Activated T-helper 17 cell treated with anti-CD3 and anti-CD28 coated beads, Interleukin-2, amount 50 U/mL, for 72 hours (primary cell): ENCODE data around the gene DAB1. TPM values are rescaled to one million over a fixed set of nuclear protein-coding genes. Genes with fewer than 3 reads are reported as not detected.

Source experiments
- ATAC-seq: fragments of 150-1000 bp; cut with Tn5 transposase; replicated peaks from 2 replicates; pipeline ENCODE4 v1.10.0; 2021; ENCODE audit warnings: mild to moderate bottlenecking, moderate library complexity
- H3K27ac Mint-ChIP-seq: one replicate; pipeline ENCODE4 v1.8.0; 2022; ENCODE audit warnings: mixed read lengths
- H3K27me3 Mint-ChIP-seq: one replicate; pipeline ENCODE4 v1.8.0; 2022; ENCODE audit warnings: mixed read lengths
- H3K36me3 Mint-ChIP-seq: one replicate; pipeline ENCODE4 v1.8.0; 2022; ENCODE audit warnings: low read depth, mild to moderate bottlenecking, mixed read lengths
- H3K4me1 Mint-ChIP-seq: one replicate; pipeline ENCODE4 v1.8.0; 2022; ENCODE audit warnings: mixed read lengths
- H3K4me3 Mint-ChIP-seq: one replicate; pipeline ENCODE4 v1.8.0; 2022; ENCODE audit warnings: mild to moderate bottlenecking, mixed read lengths
- H3K9me3 Mint-ChIP-seq: one replicate; pipeline ENCODE4 v1.8.0; 2022; ENCODE audit warnings: mixed read lengths
- total RNA-seq, 2 donors: library from RNA; stranded (reverse); gene quantifications; one replicate each; pipeline ENCODE4 v1.2.3, GENCODE V29; 2022

DAB1 gene
- total RNA-seq, 2 donors from 2014 or later: 1.7 to 2.7 TPM

- no peak for ATAC-seq
- Mint-ChIP-seq H3K9me3 (peaks cover 2% of the 10 kb centered on the region), H3K36me3 (no peaks in the 10 kb centered on the region), H3K4me1 (no peaks in the 10 kb centered on the region), H3K4me3 (no peak overlapping the region), H3K27me3 (peaks cover 7% of the 10 kb centered on the region), H3K27ac (no peak overlapping the region)
Measured at GRCh38 chr1:56963667-56964066, 460.2 kb downstream of the DAB1 start.

GRCh38 chr1:56961426-56961825 lies 462.4 kb downstream of the DAB1 start:
- ATAC-seq: no peak
- H3K27ac Mint-ChIP-seq: no peak overlapping the region
- no peaks in the 10 kb centered on the region for H3K4me1 Mint-ChIP-seq
- no peaks in the 10 kb centered on the region for H3K36me3 Mint-ChIP-seq
- no peaks in the 10 kb centered on the region for H3K9me3 Mint-ChIP-seq
- H3K4me3 Mint-ChIP-seq: no peak overlapping the region
- H3K27me3 Mint-ChIP-seq: peaks cover 11% of the 10 kb centered on the region

DNA sequence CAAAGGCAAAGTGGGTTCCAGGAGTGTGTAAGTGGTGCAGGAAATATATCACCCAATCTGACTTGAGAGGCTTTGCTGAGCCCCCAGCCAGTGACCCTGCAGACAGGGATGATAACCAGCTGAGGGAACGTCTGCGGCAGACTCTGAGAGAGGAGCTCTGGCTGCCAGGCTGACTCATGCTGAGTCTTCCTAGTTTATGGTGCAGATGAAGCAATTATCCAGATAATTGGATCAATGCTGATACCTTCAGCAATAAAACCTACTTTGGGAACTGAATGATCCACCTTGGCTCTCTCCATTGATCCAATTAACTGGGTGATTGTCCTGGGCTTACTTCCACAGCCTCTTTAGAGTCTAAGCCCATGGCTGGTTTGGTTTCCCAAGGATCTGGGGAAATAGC lies 465.3 kb downstream of the DAB1 start:
- Mint-ChIP-seq H3K27ac (no peak overlapping the region), H3K4me1 (no peaks in the 10 kb centered on the region), H3K9me3 (no peaks in the 10 kb centered on the region), H3K36me3 (no peaks in the 10 kb centered on the region), H3K27me3 (peaks cover 12% of the 10 kb centered on the region), H3K4me3 (no peak overlapping the region)
- ATAC-seq: no peak

DNA sequence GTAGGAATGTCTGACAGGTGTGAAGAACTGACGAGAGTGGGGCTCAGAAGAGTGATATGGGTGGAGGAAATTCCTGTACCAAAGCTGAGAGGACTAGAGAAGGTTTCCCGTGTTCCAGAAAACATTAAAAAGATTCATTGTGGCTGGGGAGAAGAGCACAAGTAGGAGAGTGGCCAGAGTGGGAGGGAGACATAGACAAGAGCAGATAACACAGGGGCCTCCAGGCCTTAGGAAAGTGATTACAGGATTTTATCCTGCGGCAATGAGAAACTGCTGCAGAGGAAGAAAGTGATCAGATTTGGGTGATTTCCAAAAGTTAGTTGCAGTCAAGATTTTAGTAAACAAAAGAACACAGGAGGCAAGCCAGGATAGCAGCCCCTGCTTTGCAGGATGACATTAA lies 465.9 kb downstream of the DAB1 start:
- no peak overlapping the region for H3K4me3 Mint-ChIP-seq
- no peaks in the 10 kb centered on the region for H3K4me1 Mint-ChIP-seq
- peaks cover 12% of the 10 kb centered on the region for H3K27me3 Mint-ChIP-seq
- no peaks in the 10 kb centered on the region for H3K9me3 Mint-ChIP-seq
- H3K27ac Mint-ChIP-seq: no peak overlapping the region
- H3K36me3 Mint-ChIP-seq: no peaks in the 10 kb centered on the region
- no peak for ATAC-seq

GRCh38 chr1:56954664-56955063 lies 469.2 kb downstream of the DAB1 start:
- Mint-ChIP-seq H3K9me3 (peaks cover 5% of the 10 kb centered on the region), H3K4me3 (no peak overlapping the region), H3K27me3 (peaks cover 16% of the 10 kb centered on the region), H3K36me3 (no peaks in the 10 kb centered on the region), H3K27ac (no peak overlapping the region), H3K4me1 (no peaks in the 10 kb centered on the region)
- no peak for ATAC-seq

GRCh38 chr1:56953386-56953785 lies 470.5 kb downstream of the DAB1 start:
- Mint-ChIP-seq H3K27ac (no peak overlapping the region), H3K9me3 (peaks cover 5% of the 10 kb centered on the region), H3K4me3 (no peak overlapping the region), H3K36me3 (no peaks in the 10 kb centered on the region), H3K27me3 (peaks cover 16% of the 10 kb centered on the region), H3K4me1 (no peaks in the 10 kb centered on the region)
- no peak for ATAC-seq

GRCh38 chr1:56952501-56952900 lies 471.4 kb downstream of the DAB1 start:
- no peak for ATAC-seq
- no peaks in the 10 kb centered on the region for H3K4me1 Mint-ChIP-seq
- H3K9me3 Mint-ChIP-seq: peaks cover 5% of the 10 kb centered on the region
- H3K36me3 Mint-ChIP-seq: no peaks in the 10 kb centered on the region
- H3K4me3 Mint-ChIP-seq: no peak overlapping the region
- no peak overlapping the region for H3K27ac Mint-ChIP-seq
- peaks cover 10% of the 10 kb centered on the region for H3K27me3 Mint-ChIP-seq

DNA sequence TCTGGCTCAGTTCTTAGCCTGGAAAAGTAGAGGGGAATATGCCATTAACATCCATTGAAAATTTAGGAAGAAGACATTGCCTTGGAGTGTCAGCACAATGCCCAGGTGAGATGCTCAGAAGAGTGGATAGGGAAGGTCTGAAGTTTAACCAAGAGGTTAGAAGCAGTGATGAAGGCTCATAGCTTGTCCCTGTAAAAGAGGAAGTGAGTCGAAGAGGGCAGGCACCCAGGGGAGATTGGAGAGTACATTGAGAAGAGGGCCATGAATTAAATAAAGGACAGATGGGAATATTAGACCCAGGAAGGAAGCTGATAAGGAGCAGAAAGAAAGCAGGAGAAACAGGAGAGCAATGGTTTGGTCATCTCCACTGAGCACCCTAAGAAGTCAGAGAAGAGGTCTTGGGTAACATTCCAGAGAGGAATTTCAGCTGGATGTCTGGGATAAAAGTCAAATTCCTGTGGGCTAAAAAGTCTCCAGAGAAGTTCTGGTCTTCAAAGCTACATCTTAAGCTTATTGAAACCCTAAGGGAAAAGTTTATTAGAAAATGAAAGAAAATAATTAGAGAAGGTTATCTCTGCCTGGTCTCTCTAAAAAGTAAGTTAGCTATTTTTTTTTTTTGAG lies 475.3 kb downstream of the DAB1 start:
- Mint-ChIP-seq H3K27me3 (peaks cover 4% of the 10 kb centered on the region), H3K4me1 (no peaks in the 10 kb centered on the region), H3K36me3 (no peaks in the 10 kb centered on the region), H3K27ac (no peak overlapping the region), H3K4me3 (no peak overlapping the region), H3K9me3 (peaks cover 5% of the 10 kb centered on the region)
- ATAC-seq: no peak
